Measurements from ENCODE around the gene SCNM1.

DNA sequence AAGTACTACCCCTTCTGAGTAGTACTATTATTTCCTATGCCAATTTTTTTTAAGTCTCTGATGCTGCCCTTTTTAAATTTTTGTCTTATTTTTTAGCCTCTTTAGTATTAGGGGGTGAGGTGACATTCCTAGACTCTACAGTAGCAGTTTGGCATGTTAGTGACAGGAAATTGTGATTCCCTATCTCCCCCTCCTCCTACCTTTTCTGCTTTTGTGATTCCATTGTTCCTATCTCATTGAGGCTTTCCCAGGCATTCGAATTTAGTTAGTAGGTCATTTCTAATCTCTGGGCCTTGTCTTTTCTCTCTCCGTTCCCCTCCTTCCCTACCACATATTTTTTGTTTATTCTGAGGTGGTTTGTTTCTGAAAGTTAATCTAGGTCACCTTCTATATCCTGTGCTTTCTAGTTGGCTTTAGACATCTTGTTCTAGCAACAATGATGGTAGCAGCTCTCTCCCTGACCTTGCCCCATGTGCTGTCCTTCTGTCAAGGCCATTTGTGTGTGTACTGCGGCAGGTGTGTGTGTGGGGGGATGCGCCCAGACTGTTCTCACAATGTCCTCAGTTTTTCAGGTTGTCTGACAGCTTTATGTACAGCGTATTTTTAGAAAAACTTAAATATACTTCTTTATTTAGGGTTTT, 41.1 kb upstream of the SCNM1 start:
- TF ChIP-seq, protein P1, sequence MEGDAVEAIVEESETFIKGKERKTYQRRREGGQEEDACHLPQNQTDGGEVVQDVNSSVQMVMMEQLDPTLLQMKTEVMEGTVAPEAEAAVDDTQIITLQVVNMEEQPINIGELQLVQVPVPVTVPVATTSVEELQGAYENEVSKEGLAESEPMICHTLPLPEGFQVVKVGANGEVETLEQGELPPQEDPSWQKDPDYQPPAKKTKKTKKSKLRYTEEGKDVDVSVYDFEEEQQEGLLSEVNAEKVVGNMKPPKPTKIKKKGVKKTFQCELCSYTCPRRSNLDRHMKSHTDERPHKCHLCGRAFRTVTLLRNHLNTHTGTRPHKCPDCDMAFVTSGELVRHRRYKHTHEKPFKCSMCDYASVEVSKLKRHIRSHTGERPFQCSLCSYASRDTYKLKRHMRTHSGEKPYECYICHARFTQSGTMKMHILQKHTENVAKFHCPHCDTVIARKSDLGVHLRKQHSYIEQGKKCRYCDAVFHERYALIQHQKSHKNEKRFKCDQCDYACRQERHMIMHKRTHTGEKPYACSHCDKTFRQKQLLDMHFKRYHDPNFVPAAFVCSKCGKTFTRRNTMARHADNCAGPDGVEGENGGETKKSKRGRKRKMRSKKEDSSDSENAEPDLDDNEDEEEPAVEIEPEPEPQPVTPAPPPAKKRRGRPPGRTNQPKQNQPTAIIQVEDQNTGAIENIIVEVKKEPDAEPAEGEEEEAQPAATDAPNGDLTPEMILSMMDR (conservative IDR thresholded peaks at IDR 0.05; ENCODE audit: low read length) = no peak
- TF ChIP-seq EZH2phosphoT487 (IDR thresholded peaks at IDR 0.05; ENCODE audit: borderline replicate concordance, low read depth, low read length) = no peak
